Left lung (tissue), 10 donors: ENCODE measurements around the gene SYNJ2. TPM values are rescaled to one million over a fixed set of nuclear protein-coding genes. Genes with fewer than 3 reads are reported as not detected.

Experiments used
- ATAC-seq: fragments of 200-7000 bp; cut with Tn5 transposase; one replicate; pipeline ENCODE4 v1.9.1; 2020; ENCODE audit warnings: moderate library complexity
- DNase-seq, 4 donors: peaks; one replicate each; pipeline ENCODE4 v3.0.0-alpha.2; 2013 to 2020
- H3K27ac ChIP-seq, 2 donors: fragments of 200-600 bp; sonication (generic) in 1 of 2; one replicate each; pipeline versions ENCODE4 v1.5.0 to v1.8.0; 2020 to 2021
- H3K27me3 ChIP-seq, 2 donors: fragments of 200-600 bp; sonication (generic) in 1 of 2; one replicate each; pipeline versions ENCODE4 v1.5.0 to v1.8.0; 2020 to 2021
- H3K36me3 ChIP-seq, 2 donors: fragments of 200-600 bp; sonication (generic) in 1 of 2; one replicate each; pipeline versions ENCODE4 v1.5.0 to v1.8.0; 2020 to 2021
- H3K4me1 ChIP-seq, 2 donors: fragments of 200-600 bp; one replicate each; pipeline ENCODE4 v1.8.0; 2021
- H3K4me3 ChIP-seq, 2 donors: fragments of 200-600 bp; sonication (generic) in 1 of 2; one replicate each; pipeline versions ENCODE4 v1.5.0 to v1.8.0; 2020 to 2021; ENCODE audit warnings: mild to moderate bottlenecking in 1 of 2
- H3K9me3 ChIP-seq, 2 donors: fragments of 200-600 bp; sonication (generic) in 1 of 2; one replicate each; pipeline versions ENCODE4 v1.5.0 to v1.8.0; 2020 to 2021
- intact Hi-C, 2 donors: fragments of 100-400 bp; cut with DNase I; formaldehyde crosslinking; loops; one replicate each; pipeline versions ENCODE4 v1.11.2 to v1.14.2; 2022
- polyA plus RNA-seq, 6 donors: library from polyadenylated mRNA; unstranded; fragments of 120-200 nt; gene quantifications; one replicate each; pipeline ENCODE4 v1.2.1, GENCODE V29; 2013; ENCODE audit not compliant: insufficient read length in 6 of 6
- total RNA-seq, 2 donors: library from RNA; stranded (reverse); fragmentation: NEBNext Ultra II Directional; extraction: Animal tissue kit (Norgen Biotek cat#: 25700); gene quantifications; one replicate each; pipeline ENCODE4 v1.2.1, GENCODE V29; 2021
- TF ChIP-seq, protein P1 (sequence below), 2 donors: fragments of 200-600 bp; sonication (generic) in 1 of 2; IDR thresholded peaks; one replicate each; pipeline versions ENCODE4 v1.5.0 to v1.8.0; 2021; ENCODE audit warnings: antibody characterized with exemption in 2 of 2
- donor health status: DM: no; HTN: yes; CAD: no.
- donor health status: DM: no; HTN: no; CAD: no.

SYNJ2 gene
- total and polyA plus RNA-seq, 8 donors, result 6.2 to 12.2 (median 7.5) TPM

DNA sequence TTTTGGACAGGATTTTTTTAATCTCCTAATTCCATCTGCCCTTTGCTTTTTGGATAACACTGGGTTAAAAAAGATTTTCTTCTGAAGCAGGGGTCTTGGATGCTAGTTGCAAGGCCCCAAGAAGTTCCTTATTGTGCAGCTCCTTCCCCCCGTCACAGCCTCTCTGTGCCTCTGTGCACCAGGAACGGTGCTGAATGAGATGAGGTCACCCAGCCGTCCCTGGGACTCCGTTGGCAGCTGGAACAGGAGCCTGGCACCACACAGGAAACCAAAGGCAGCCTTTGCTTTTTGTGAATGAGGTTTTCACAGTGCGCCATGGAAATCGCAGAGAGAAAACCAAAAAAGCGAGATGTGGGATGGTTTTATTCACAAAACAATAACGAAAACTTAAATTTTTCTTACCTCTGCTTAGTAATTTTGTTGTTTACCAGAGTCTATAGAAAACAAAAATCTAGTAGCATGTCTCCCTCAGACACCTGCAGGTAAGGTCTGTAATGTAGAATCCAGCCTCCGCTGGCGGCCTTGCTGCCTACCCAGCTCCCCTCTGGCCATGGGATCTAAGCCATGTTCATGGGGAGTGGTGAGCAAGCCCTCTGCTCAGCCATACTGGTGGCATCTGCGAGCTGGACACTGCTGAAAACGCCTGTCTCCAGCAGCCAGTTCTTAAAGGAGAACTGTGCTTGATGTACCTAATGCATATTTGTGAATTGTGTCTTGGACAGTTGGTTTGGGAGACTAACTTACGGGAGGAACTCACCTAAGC lies 40.4 kb upstream of the SYNJ2 start:
- Histone ChIP-seq H3K27ac (no peak overlapping the region), H3K4me1 (no peaks in the 10 kb centered on the region), H3K9me3 (no peaks in the 10 kb centered on the region), H3K36me3 (peaks cover 0 to 89% of the 10 kb centered on the region in 2 donors), H3K27me3 (no peaks in the 10 kb centered on the region), H3K4me3 (no peak overlapping the region)
- TF ChIP-seq, protein P1, sequence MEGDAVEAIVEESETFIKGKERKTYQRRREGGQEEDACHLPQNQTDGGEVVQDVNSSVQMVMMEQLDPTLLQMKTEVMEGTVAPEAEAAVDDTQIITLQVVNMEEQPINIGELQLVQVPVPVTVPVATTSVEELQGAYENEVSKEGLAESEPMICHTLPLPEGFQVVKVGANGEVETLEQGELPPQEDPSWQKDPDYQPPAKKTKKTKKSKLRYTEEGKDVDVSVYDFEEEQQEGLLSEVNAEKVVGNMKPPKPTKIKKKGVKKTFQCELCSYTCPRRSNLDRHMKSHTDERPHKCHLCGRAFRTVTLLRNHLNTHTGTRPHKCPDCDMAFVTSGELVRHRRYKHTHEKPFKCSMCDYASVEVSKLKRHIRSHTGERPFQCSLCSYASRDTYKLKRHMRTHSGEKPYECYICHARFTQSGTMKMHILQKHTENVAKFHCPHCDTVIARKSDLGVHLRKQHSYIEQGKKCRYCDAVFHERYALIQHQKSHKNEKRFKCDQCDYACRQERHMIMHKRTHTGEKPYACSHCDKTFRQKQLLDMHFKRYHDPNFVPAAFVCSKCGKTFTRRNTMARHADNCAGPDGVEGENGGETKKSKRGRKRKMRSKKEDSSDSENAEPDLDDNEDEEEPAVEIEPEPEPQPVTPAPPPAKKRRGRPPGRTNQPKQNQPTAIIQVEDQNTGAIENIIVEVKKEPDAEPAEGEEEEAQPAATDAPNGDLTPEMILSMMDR (IDR thresholded peaks at IDR 0.05), result no peak
- DNase-seq, result no peak
- ATAC-seq, result no peak
- intact Hi-C loops, result no loop called here

DNA sequence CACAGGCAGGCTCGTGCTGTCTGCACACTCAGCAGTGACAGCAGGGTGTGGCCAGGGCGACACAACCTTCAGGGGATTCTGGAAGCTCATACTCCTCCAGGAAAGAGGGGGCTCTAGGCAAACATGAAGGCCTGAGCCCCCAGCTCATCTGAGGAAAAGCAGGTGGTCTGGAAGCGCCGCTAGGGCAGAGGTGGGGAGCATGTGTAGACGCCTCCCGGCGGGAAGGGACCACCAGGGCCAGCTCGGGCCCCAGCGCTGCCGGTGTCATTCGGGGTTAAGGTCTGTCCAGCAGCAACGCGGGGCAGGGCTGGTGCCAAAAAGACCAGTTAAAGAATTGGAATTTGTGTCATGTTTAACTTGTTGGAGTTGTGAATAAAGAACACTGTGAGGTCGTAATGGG lies 39.3 kb upstream of the SYNJ2 start:
- Histone ChIP-seq H3K27ac (no peak overlapping the region), H3K36me3 (peaks cover 0 to 80% of the 10 kb centered on the region in 2 donors), H3K4me1 (no peaks in the 10 kb centered on the region), H3K27me3 (no peaks in the 10 kb centered on the region), H3K9me3 (no peaks in the 10 kb centered on the region), H3K4me3 (no peak overlapping the region)
- TF ChIP-seq, protein P1 (IDR thresholded peaks at IDR 0.05), result no peak
- intact Hi-C loops, result no loop called here
- ATAC-seq (no peak), DNase-seq (no peak)

GRCh38 chr6:157943249-157943963 lies 38.3 kb upstream of the SYNJ2 start:
- Histone ChIP-seq H3K4me3 (no peak overlapping the region), H3K9me3 (no peaks in the 10 kb centered on the region), H3K27me3 (no peaks in the 10 kb centered on the region), H3K4me1 (no peaks in the 10 kb centered on the region), H3K36me3 (peaks cover 0 to 69% of the 10 kb centered on the region in 2 donors), H3K27ac (no peak overlapping the region)
- no peak for ATAC-seq
- TF ChIP-seq, protein P1 (IDR thresholded peaks at IDR 0.05), result no peak
- intact Hi-C loops, result no loop called here
- DNase-seq, result no peak

- H3K4me1 ChIP-seq, result no peaks in the 10 kb centered on the region
- H3K9me3 ChIP-seq, result no peaks in the 10 kb centered on the region
- no peaks in the 10 kb centered on the region for H3K27me3 ChIP-seq
- peaks cover 0 to 64% of the 10 kb centered on the region in 2 donors for H3K36me3 ChIP-seq
- H3K4me3 ChIP-seq, result no peak overlapping the region
- H3K27ac ChIP-seq, result no peak overlapping the region
- TF ChIP-seq, protein P1 (IDR thresholded peaks at IDR 0.05), result no peak
- intact Hi-C loops, result no loop called here
- DNase-seq (no peak), ATAC-seq (no peak)
Observed at GRCh38 chr6:157943964-157944283, 37.7 kb upstream of the SYNJ2 start.
